ENCODE results near the gene GTF3C6. TPM values are rescaled to one million over a fixed set of nuclear protein-coding genes. Genes with fewer than 3 reads are reported as not detected.

The GTF3C6 gene
- total RNA-seq, result 67.5 to 89.4 TPM (median 79.5 TPM) in 3 replicates
- long read RNA-seq, transcript GTF3C6-201 (6 exons, 952 nt), result major isoform, 68 of 75 reads
- long read RNA-seq, partial matches to known transcripts, result 2 of 75 reads
- long read RNA-seq, other reads (novel, unspliced or antisense), result 3 of 75 reads

DNA sequence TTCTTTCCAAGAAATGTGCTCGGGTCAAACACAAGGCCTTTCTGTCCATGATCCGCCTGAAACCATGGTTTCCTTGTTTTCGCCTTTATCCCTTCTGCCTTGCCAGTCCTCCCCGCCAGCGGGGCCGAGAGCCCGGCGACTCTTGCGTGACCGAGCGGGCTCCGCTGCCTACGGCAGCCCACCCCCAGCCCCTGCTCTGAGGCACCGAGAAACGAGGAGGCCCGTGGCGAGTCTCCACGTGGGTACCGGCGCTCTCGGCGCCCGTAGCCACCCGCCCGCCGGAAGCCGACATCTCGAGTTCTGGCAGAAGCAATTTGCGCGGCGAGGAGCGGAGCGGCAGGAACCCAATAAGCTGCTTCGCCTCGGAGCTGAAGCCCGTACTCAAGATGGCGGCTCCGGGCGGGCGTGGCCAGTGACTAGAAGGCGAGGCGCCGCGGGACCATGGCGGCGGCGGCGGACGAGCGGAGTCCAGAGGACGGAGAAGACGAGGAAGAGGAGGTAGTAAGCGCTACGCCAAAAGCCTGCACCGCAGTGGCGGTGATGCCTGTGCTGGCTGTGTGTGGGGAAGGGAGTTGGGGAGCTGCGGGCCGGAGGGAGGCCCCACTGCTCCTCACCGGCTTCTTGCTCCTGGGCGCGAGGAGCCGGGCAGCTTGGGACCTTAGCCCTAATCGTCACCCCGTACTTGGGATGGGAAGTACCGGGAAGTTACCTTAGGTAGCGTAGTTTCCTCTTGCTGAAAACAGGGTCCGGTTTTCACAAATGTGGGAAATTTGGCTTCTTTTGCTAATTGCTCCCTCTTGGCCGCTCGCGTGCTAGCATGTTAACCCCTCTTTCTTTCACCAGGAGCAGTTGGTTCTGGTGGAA, at the start of gene GTF3C6:
GTF3C6 (plus strand) TSS at position 378 of the 864 bp plus-strand sequence; CDS start at position 442, 64 bp downstream.
- TF ChIP-seq, protein P1, sequence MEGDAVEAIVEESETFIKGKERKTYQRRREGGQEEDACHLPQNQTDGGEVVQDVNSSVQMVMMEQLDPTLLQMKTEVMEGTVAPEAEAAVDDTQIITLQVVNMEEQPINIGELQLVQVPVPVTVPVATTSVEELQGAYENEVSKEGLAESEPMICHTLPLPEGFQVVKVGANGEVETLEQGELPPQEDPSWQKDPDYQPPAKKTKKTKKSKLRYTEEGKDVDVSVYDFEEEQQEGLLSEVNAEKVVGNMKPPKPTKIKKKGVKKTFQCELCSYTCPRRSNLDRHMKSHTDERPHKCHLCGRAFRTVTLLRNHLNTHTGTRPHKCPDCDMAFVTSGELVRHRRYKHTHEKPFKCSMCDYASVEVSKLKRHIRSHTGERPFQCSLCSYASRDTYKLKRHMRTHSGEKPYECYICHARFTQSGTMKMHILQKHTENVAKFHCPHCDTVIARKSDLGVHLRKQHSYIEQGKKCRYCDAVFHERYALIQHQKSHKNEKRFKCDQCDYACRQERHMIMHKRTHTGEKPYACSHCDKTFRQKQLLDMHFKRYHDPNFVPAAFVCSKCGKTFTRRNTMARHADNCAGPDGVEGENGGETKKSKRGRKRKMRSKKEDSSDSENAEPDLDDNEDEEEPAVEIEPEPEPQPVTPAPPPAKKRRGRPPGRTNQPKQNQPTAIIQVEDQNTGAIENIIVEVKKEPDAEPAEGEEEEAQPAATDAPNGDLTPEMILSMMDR (IDR thresholded peaks at IDR 0.05), result peak; percentile 3
- DNase-seq (ENCODE audit: low spot score), result peak; percentile 97
- H3K36me3 Mint-ChIP-seq (ENCODE audit: low read depth), result peaks cover 14% of the 10 kb centered on the region
- no peaks in the 10 kb centered on the region for H3K9me3 Mint-ChIP-seq (ENCODE audit: low read depth)
- H3K4me3 Mint-ChIP-seq (ENCODE audit: unreplicated experiment), result peak within 1 kb of the TSS; percentile 96
- H3K27ac Mint-ChIP-seq (ENCODE audit: unreplicated experiment), result peak within 1 kb of the TSS; percentile 99
- peaks cover 16% of the 10 kb centered on the region for H3K4me1 Mint-ChIP-seq (ENCODE audit: low read depth)
- H3K27me3 Mint-ChIP-seq (ENCODE audit: low read depth), result no peaks in the 10 kb centered on the region

DNA sequence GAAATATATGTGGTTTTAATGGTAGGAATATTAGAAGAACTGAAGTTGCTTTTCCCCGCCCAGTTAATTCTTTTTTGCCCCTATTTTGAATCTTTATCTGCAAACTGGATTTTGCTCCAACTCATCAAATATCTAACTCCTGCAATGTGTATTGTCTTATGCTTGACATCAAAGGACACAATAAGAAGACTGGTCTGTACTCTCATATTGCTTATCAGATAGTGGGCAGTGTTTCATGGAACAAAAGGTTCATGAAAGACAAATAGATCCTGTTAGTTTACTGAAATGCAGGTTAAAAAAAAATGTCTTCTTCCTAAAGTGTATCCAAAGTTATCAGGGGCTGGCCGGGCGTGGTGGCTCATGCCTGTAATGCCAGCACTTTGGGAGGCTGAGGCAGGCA, 27.7 kb upstream of the GTF3C6 start:
- Mint-ChIP-seq H3K27ac (ENCODE audit: unreplicated experiment) (no peak overlapping the region), H3K36me3 (ENCODE audit: low read depth) (no peaks in the 10 kb centered on the region), H3K4me1 (ENCODE audit: low read depth) (no peaks in the 10 kb centered on the region), H3K9me3 (ENCODE audit: low read depth) (no peaks in the 10 kb centered on the region), H3K4me3 (ENCODE audit: unreplicated experiment) (no peak overlapping the region), H3K27me3 (ENCODE audit: low read depth) (no peaks in the 10 kb centered on the region)
- DNase-seq (ENCODE audit: low spot score), result no peak
- TF ChIP-seq, protein P1 (IDR thresholded peaks at IDR 0.05), result no peak

GRCh38 chr6:110933912-110934311, 24.6 kb upstream of the GTF3C6 start:
- Mint-ChIP-seq H3K27ac (ENCODE audit: unreplicated experiment) (no peak overlapping the region), H3K4me3 (ENCODE audit: unreplicated experiment) (no peak overlapping the region), H3K4me1 (ENCODE audit: low read depth) (no peaks in the 10 kb centered on the region), H3K27me3 (ENCODE audit: low read depth) (no peaks in the 10 kb centered on the region), H3K9me3 (ENCODE audit: low read depth) (no peaks in the 10 kb centered on the region), H3K36me3 (ENCODE audit: low read depth) (no peaks in the 10 kb centered on the region)
- no peak for DNase-seq (ENCODE audit: low spot score)
- TF ChIP-seq, protein P1 (IDR thresholded peaks at IDR 0.05), result no peak

DNA sequence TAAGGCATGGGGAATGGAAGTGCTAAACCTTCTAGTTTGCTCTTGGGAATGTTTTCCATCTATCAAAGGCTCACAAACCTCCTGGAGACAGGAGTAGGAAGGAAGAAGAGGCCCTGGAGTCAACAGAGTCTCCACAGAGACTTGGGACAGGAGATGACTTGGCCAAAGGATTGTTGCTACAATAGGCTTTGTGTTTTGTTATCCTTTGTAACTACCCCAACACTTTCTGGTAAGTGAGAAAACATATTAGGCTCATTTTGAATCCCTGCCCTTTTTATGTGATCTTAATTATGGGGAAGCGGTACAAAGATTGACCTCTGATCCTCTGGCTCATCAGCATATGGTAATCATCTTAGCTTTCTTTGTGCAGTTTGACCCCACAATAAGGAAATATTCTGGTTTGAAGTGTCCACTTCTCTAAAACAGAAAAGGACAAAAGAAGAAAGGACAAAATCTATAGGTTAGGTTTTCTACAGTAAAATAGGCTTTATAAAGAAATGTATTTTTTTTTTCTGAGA, 24.1 kb upstream of the GTF3C6 start:
- Mint-ChIP-seq H3K27ac (ENCODE audit: unreplicated experiment) (no peak overlapping the region), H3K36me3 (ENCODE audit: low read depth) (no peaks in the 10 kb centered on the region), H3K4me1 (ENCODE audit: low read depth) (no peaks in the 10 kb centered on the region), H3K4me3 (ENCODE audit: unreplicated experiment) (no peak overlapping the region), H3K27me3 (ENCODE audit: low read depth) (no peaks in the 10 kb centered on the region), H3K9me3 (ENCODE audit: low read depth) (no peaks in the 10 kb centered on the region)
- TF ChIP-seq, protein P1 (IDR thresholded peaks at IDR 0.05), result no peak
- DNase-seq (ENCODE audit: low spot score), result no peak

- Mint-ChIP-seq H3K27me3 (ENCODE audit: low read depth) (no peaks in the 10 kb centered on the region), H3K4me1 (ENCODE audit: low read depth) (no peaks in the 10 kb centered on the region), H3K4me3 (ENCODE audit: unreplicated experiment) (no peak overlapping the region), H3K27ac (ENCODE audit: unreplicated experiment) (no peak overlapping the region), H3K36me3 (ENCODE audit: low read depth) (no peaks in the 10 kb centered on the region), H3K9me3 (ENCODE audit: low read depth) (no peaks in the 10 kb centered on the region)
- DNase-seq (ENCODE audit: low spot score), result no peak
- TF ChIP-seq, protein P1 (IDR thresholded peaks at IDR 0.05), result no peak
These were observed 23.3 kb upstream of the GTF3C6 start for GRCh38 chr6:110935171-110935570.
